ENCODE results near the gene INSR. TPM values are rescaled to one million over a fixed set of nuclear protein-coding genes. Genes with fewer than 3 reads are reported as not detected.
A peak's percentile ranks its signal among the peaks of the same experiment; 100 is the strongest.

The INSR gene
- total RNA-seq, 1 donor from 2014 or later, result 27.3 TPM

DNA sequence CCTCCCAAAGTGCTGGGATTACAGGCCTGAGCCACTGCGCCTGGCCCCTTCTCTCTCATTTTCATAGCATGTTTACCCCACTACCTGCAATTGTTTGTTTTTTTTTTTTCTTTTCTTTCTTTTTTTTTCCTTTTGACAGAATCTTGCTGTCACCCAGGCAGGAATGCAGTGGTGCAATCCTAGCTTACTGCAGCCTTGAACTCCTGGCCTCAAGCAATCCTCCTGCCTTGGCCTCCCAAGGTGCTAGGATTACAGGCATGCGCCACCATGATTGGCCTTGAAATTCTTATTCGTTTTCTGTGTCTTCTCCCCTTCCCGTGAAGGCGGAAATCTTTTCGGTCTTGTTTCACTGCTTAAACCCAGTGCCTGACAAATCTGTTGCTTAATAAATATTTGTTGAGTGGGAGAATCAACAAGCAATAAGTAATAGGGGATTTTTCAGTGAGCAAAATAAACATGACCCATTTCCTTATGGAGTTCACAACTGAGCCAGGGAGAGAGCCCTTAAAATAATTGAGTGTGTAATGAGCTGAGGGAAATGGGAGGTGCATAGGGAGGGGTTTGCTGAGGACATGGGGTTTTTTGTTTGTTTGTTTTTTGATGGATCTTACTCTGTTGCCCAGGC lies 1.8 kb upstream of the INSR start:
- H3K27me3 Mint-ChIP-seq (ENCODE audit: unreplicated experiment), result peaks cover 18% of the 10 kb centered on the region

GRCh38 chr19:7294558-7295212 lies 471 bp upstream of the INSR start:
- TF ChIP-seq, protein P1, sequence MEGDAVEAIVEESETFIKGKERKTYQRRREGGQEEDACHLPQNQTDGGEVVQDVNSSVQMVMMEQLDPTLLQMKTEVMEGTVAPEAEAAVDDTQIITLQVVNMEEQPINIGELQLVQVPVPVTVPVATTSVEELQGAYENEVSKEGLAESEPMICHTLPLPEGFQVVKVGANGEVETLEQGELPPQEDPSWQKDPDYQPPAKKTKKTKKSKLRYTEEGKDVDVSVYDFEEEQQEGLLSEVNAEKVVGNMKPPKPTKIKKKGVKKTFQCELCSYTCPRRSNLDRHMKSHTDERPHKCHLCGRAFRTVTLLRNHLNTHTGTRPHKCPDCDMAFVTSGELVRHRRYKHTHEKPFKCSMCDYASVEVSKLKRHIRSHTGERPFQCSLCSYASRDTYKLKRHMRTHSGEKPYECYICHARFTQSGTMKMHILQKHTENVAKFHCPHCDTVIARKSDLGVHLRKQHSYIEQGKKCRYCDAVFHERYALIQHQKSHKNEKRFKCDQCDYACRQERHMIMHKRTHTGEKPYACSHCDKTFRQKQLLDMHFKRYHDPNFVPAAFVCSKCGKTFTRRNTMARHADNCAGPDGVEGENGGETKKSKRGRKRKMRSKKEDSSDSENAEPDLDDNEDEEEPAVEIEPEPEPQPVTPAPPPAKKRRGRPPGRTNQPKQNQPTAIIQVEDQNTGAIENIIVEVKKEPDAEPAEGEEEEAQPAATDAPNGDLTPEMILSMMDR (IDR thresholded peaks at IDR 0.05), result peak; percentile 44
- H3K27me3 Mint-ChIP-seq (ENCODE audit: unreplicated experiment), result peaks cover 15% of the 10 kb centered on the region
- DNase-seq (ENCODE audit: extremely low spot score, unreplicated experiment), result peak; percentile 87
- H3K36me3 Mint-ChIP-seq (ENCODE audit: unreplicated experiment), result no peaks in the 10 kb centered on the region
- H3K4me1 Mint-ChIP-seq (ENCODE audit: unreplicated experiment), result peaks cover 14% of the 10 kb centered on the region
- H3K27ac Mint-ChIP-seq (ENCODE audit: unreplicated experiment), result peak overlapping the region; percentile 54
- H3K4me3 Mint-ChIP-seq (ENCODE audit: unreplicated experiment), result peak overlapping the region; percentile 77
- H3K9me3 Mint-ChIP-seq (ENCODE audit: unreplicated experiment), result no peaks in the 10 kb centered on the region

More for the DNA sequence above, 1.8 kb upstream of the INSR start:
- H3K36me3 Mint-ChIP-seq (ENCODE audit: unreplicated experiment), result no peaks in the 10 kb centered on the region
- TF ChIP-seq, protein P1 (IDR thresholded peaks at IDR 0.05), result no peak
- no peak for DNase-seq (ENCODE audit: extremely low spot score, unreplicated experiment)
- no peaks in the 10 kb centered on the region for H3K9me3 Mint-ChIP-seq (ENCODE audit: unreplicated experiment)
- peak overlapping the region; percentile 2 for H3K4me3 Mint-ChIP-seq (ENCODE audit: unreplicated experiment)
- H3K4me1 Mint-ChIP-seq (ENCODE audit: unreplicated experiment), result peaks cover 14% of the 10 kb centered on the region
- no peak overlapping the region for H3K27ac Mint-ChIP-seq (ENCODE audit: unreplicated experiment)

DNA sequence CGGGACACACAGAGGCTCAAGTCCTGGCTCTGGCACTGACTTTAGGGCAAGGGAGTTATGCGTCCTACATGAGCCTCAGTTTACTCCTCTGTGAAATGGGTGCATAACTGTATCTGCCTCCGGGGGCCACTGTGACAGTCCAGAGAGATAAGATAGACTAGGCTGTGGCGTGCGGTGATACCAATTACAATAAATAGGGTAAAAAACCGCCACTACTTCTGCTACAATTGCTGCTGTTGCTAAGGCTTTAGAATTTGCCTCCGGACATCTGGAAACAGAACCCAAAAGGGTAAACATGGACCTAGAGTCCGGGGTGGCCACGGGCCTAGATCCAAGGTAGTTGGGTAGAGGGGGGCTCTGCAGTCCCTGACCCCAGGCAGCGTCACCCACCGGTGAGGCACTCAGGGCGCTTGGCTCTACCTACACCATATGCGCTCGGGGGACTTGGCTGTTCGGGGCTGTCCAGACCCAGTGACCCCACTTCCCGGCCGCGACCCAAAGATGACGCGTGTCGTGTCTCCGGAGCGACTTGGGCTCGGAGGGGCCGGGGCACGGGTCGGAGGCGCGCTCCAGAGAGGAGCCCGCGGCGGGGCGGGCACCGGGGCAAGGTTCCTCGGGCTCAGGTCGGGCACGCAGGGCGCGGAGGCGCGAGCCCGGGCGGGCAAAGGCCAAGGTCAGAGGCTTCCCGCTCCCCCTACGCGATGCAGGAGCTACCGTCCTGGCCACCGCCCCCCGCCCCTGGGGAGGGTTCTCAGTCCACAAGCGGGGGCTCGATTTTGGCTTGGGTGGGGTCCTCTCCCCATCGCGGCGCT lies 1.1 kb downstream of the INSR start:
- TF ChIP-seq, protein P1 (IDR thresholded peaks at IDR 0.05), result no peak

GRCh38 chr19:7292352-7292949 lies 1.8 kb downstream of the INSR start:
- Mint-ChIP-seq H3K27me3 (ENCODE audit: unreplicated experiment) (peaks cover 11% of the 10 kb centered on the region), H3K4me1 (ENCODE audit: unreplicated experiment) (peaks cover 14% of the 10 kb centered on the region), H3K9me3 (ENCODE audit: unreplicated experiment) (no peaks in the 10 kb centered on the region), H3K27ac (ENCODE audit: unreplicated experiment) (no peak overlapping the region), H3K36me3 (ENCODE audit: unreplicated experiment) (peaks cover 3% of the 10 kb centered on the region), H3K4me3 (ENCODE audit: unreplicated experiment) (peak overlapping the region; percentile 73)
- no peak for DNase-seq (ENCODE audit: extremely low spot score, unreplicated experiment)
- TF ChIP-seq, protein P1 (IDR thresholded peaks at IDR 0.05), result no peak

More for the DNA sequence above, 1.1 kb downstream of the INSR start:
- Mint-ChIP-seq H3K9me3 (ENCODE audit: unreplicated experiment) (no peaks in the 10 kb centered on the region), H3K27me3 (ENCODE audit: unreplicated experiment) (peaks cover 11% of the 10 kb centered on the region), H3K4me3 (ENCODE audit: unreplicated experiment) (peak overlapping the region; percentile 73), H3K27ac (ENCODE audit: unreplicated experiment) (no peak overlapping the region), H3K4me1 (ENCODE audit: unreplicated experiment) (peaks cover 14% of the 10 kb centered on the region), H3K36me3 (ENCODE audit: unreplicated experiment) (peaks cover 3% of the 10 kb centered on the region)
- no peak for DNase-seq (ENCODE audit: extremely low spot score, unreplicated experiment)

Measured in osteocyte (in vitro differentiated cells).